Measurements from ENCODE around the gene AGBL4. TPM values are rescaled to one million over a fixed set of nuclear protein-coding genes. Genes with fewer than 3 reads are reported as not detected.

AGBL4 gene
- total RNA-seq, 5 donors from 2014 or later (not counting 1 experiment from before 2014, with no cell fraction given) = 0.58 TPM; not detected in 4

DNA sequence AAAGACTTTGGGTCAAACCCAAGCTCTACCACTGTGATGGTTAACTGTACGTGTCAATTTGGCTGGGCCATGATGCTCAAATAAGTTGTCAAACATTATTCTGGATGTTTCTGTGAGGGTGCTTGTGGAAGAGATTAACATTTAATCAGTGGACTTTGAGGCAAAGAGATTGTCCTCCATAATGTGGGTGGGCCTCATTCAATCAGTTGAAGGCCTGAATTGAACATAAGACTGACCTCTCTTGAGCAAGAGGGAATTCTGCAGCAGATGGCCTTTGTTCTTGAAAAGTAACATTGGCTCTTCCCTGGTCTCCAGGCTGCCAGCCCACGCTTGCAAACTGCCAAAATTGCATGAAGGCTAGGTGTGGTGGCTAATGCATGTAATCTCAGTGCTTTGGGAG is 1457.3 kb downstream of the AGBL4 start:
- Mint-ChIP-seq H3K27me3 (peaks cover 5 to 9% of the 10 kb centered on the region in 2 donors), H3K36me3 (no peaks in the 10 kb centered on the region), H3K4me1 (no peaks in the 10 kb centered on the region), H3K4me3 (no peak overlapping the region), H3K9me3 (no peaks in the 10 kb centered on the region), H3K27ac (no peak overlapping the region)
- ChIA-PET CTCF (no interaction called here), POLR2A (no interaction called here)
- ATAC-seq (replicated peaks in 1 of 4) = no peak
- WGBS (ENCODE audit: insufficient coverage) = 86% methylated on average over 1 of the region's 2 CpGs
- no peaks in the 10 kb centered on the region for H3K27me3 ChIP-seq (replicated peaks in 1 of 2; ENCODE audit: control insufficient read depth in 2 of 2, extremely low read depth in 1 of 2, insufficient read depth in 2 of 2, low read length in 1 of 2)
- H3K27ac ChIP-seq (ENCODE audit: low read length) = no peak overlapping the region
- no peaks in the 10 kb centered on the region for H3K9me3 ChIP-seq
- no peak overlapping the region for H3K4me3 ChIP-seq (ENCODE audit: control insufficient read depth in 1 of 2, extremely low read depth in 1 of 2, low read length in 1 of 2)
- no peaks in the 10 kb centered on the region for H3K4me1 ChIP-seq (ENCODE audit: control insufficient read depth in 1 of 2, extremely low read depth in 1 of 2, insufficient read depth in 2 of 2, low read length in 2 of 2)
- no peaks in the 10 kb centered on the region for H3K36me3 ChIP-seq (ENCODE audit: control insufficient read depth in 2 of 2, extremely low read depth in 1 of 2, insufficient read depth in 1 of 2, low read length in 1 of 2)
- DNase-seq = no peak

DNA sequence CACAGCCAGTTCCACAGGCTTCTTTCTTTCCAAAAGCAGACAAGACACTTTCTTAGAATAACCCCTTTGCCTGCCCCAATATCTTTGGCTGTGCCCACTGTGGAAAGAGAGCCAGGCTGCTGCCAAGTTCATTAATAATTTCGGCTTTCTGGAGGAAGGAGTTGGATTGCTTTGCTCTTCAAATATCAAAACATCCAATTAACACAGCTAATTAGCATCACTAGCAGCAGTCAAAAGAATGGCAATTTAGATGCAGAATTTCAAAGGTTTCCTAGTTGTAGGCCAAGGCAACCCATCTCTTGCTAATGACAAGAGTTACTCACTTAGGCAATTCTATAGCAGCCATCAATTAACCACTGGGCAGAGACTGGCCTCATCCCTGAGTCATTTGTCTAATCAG is 1460.7 kb downstream of the AGBL4 start:
- no CpG with 5 or more reads among the region's 1 CpG for WGBS (ENCODE audit: insufficient coverage)
- Histone ChIP-seq H3K4me3 (ENCODE audit: control insufficient read depth in 1 of 2, extremely low read depth in 1 of 2, low read length in 1 of 2) (no peak overlapping the region), H3K27me3 (replicated peaks in 1 of 2; ENCODE audit: control insufficient read depth in 2 of 2, extremely low read depth in 1 of 2, insufficient read depth in 2 of 2, low read length in 1 of 2) (no peaks in the 10 kb centered on the region), H3K36me3 (ENCODE audit: control insufficient read depth in 2 of 2, extremely low read depth in 1 of 2, insufficient read depth in 1 of 2, low read length in 1 of 2) (no peaks in the 10 kb centered on the region), H3K27ac (ENCODE audit: low read length) (no peak overlapping the region), H3K9me3 (no peaks in the 10 kb centered on the region), H3K4me1 (ENCODE audit: control insufficient read depth in 1 of 2, extremely low read depth in 1 of 2, insufficient read depth in 2 of 2, low read length in 2 of 2) (no peaks in the 10 kb centered on the region)
- H3K36me3 Mint-ChIP-seq = no peaks in the 10 kb centered on the region
- CTCF ChIA-PET = no interaction called here
- peaks cover 6 to 24% of the 10 kb centered on the region in 2 donors for H3K27me3 Mint-ChIP-seq
- DNase-seq = no peak
- H3K9me3 Mint-ChIP-seq = no peaks in the 10 kb centered on the region
- H3K4me3 Mint-ChIP-seq = no peak overlapping the region
- no peak for ATAC-seq (replicated peaks in 1 of 4)
- H3K27ac Mint-ChIP-seq = no peak overlapping the region
- POLR2A ChIA-PET = no interaction called here
- no peaks in the 10 kb centered on the region for H3K4me1 Mint-ChIP-seq

- Mint-ChIP-seq H3K27me3 (peaks cover 6 to 24% of the 10 kb centered on the region in 2 donors), H3K9me3 (no peaks in the 10 kb centered on the region), H3K4me1 (no peaks in the 10 kb centered on the region), H3K27ac (no peak overlapping the region), H3K36me3 (no peaks in the 10 kb centered on the region), H3K4me3 (no peak overlapping the region)
- ChIA-PET CTCF (no interaction called here), POLR2A (no interaction called here)
- DNase-seq (no peak), ATAC-seq (replicated peaks in 1 of 4) (no peak)
- Histone ChIP-seq H3K27me3 (replicated peaks in 1 of 2; ENCODE audit: control insufficient read depth in 2 of 2, extremely low read depth in 1 of 2, insufficient read depth in 2 of 2, low read length in 1 of 2) (no peaks in the 10 kb centered on the region), H3K36me3 (ENCODE audit: control insufficient read depth in 2 of 2, extremely low read depth in 1 of 2, insufficient read depth in 1 of 2, low read length in 1 of 2) (no peaks in the 10 kb centered on the region), H3K4me1 (ENCODE audit: control insufficient read depth in 1 of 2, extremely low read depth in 1 of 2, insufficient read depth in 2 of 2, low read length in 2 of 2) (no peaks in the 10 kb centered on the region), H3K9me3 (no peaks in the 10 kb centered on the region), H3K4me3 (ENCODE audit: control insufficient read depth in 1 of 2, extremely low read depth in 1 of 2, low read length in 1 of 2) (no peak overlapping the region), H3K27ac (ENCODE audit: low read length) (no peak overlapping the region)
- no CpG with 5 or more reads among the region's 1 CpG for WGBS (ENCODE audit: insufficient coverage)
These were observed 1462.3 kb downstream of the AGBL4 start for GRCh38 chr1:48561444-48561843.

DNA sequence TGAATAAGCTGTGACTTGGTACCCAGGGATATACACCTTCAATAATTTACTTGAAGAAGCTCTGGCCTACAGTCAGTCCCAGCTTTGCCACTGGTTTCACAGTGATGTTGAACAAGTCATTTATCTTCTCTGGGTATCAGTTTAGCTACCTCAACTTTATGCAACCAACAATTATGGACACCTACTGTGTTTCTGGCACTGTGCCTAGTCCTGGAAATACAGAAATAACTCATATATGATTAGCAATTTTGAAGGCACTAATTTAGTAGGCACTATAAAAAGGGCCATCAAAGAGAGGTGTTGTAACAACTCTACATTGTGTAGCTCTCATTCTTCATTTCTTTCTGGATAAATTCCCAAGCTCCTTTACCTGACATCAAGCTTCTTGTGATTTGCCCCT is 1463.2 kb downstream of the AGBL4 start:
- no peak for DNase-seq
- H3K27me3 Mint-ChIP-seq = peaks cover 6 to 24% of the 10 kb centered on the region in 2 donors
- no peak for ATAC-seq (replicated peaks in 1 of 4)

GRCh38 chr1:48560116-48560515 is 1463.6 kb downstream of the AGBL4 start:
- no peaks in the 10 kb centered on the region for H3K27me3 ChIP-seq (replicated peaks in 1 of 2; ENCODE audit: control insufficient read depth in 2 of 2, extremely low read depth in 1 of 2, insufficient read depth in 2 of 2, low read length in 1 of 2)
- Mint-ChIP-seq H3K27ac (no peak overlapping the region), H3K36me3 (no peaks in the 10 kb centered on the region), H3K4me3 (no peak overlapping the region), H3K27me3 (peaks cover 6 to 24% of the 10 kb centered on the region in 2 donors), H3K9me3 (no peaks in the 10 kb centered on the region), H3K4me1 (no peaks in the 10 kb centered on the region)
- H3K4me1 ChIP-seq (ENCODE audit: control insufficient read depth in 1 of 2, extremely low read depth in 1 of 2, insufficient read depth in 2 of 2, low read length in 2 of 2) = no peaks in the 10 kb centered on the region
- no peak overlapping the region for H3K27ac ChIP-seq (ENCODE audit: low read length)
- no CpG with 5 or more reads among the region's 1 CpG for WGBS (ENCODE audit: insufficient coverage)
- H3K36me3 ChIP-seq (ENCODE audit: control insufficient read depth in 2 of 2, extremely low read depth in 1 of 2, insufficient read depth in 1 of 2, low read length in 1 of 2) = no peaks in the 10 kb centered on the region
- DNase-seq = no peak
- POLR2A ChIA-PET = no interaction called here
- H3K9me3 ChIP-seq = no peaks in the 10 kb centered on the region
- CTCF ChIA-PET = no interaction called here
- no peak for ATAC-seq (replicated peaks in 1 of 4)
- H3K4me3 ChIP-seq (ENCODE audit: control insufficient read depth in 1 of 2, extremely low read depth in 1 of 2, low read length in 1 of 2) = no peak overlapping the region

More for the DNA sequence above, 1463.2 kb downstream of the AGBL4 start:
- Mint-ChIP-seq H3K36me3 (no peaks in the 10 kb centered on the region), H3K9me3 (no peaks in the 10 kb centered on the region), H3K27ac (no peak overlapping the region), H3K4me1 (no peaks in the 10 kb centered on the region), H3K4me3 (no peak overlapping the region)
- Histone ChIP-seq H3K4me1 (ENCODE audit: control insufficient read depth in 1 of 2, extremely low read depth in 1 of 2, insufficient read depth in 2 of 2, low read length in 2 of 2) (no peaks in the 10 kb centered on the region), H3K36me3 (ENCODE audit: control insufficient read depth in 2 of 2, extremely low read depth in 1 of 2, insufficient read depth in 1 of 2, low read length in 1 of 2) (no peaks in the 10 kb centered on the region), H3K9me3 (no peaks in the 10 kb centered on the region), H3K27me3 (replicated peaks in 1 of 2; ENCODE audit: control insufficient read depth in 2 of 2, extremely low read depth in 1 of 2, insufficient read depth in 2 of 2, low read length in 1 of 2) (no peaks in the 10 kb centered on the region), H3K4me3 (ENCODE audit: control insufficient read depth in 1 of 2, extremely low read depth in 1 of 2, low read length in 1 of 2) (no peak overlapping the region), H3K27ac (ENCODE audit: low read length) (no peak overlapping the region)
- ChIA-PET POLR2A (no interaction called here), CTCF (no interaction called here)

DNA sequence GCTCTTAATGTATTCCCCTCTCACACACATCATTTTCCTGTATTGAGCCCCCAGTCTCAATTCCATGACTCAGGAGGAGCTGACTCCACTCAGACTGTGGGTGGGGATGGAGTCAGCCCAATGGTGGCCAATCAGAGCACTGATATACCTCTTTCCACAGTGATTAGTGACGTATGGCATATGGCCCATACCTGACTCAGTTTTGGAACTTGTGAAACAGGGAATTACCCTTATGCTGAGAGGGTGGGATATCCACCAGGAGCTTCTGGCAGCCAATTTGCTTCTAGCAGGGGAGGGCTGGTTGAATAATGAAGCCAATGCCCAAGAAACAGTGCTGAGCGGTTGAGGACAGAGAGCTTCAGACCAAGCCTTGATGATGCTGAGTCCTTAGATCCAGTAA is 1465.4 kb downstream of the AGBL4 start:
- H3K27me3 ChIP-seq (replicated peaks in 1 of 2; ENCODE audit: control insufficient read depth in 2 of 2, extremely low read depth in 1 of 2, insufficient read depth in 2 of 2, low read length in 1 of 2) = no peaks in the 10 kb centered on the region
- H3K27ac ChIP-seq (ENCODE audit: low read length) = no peak overlapping the region
- peaks cover 6 to 24% of the 10 kb centered on the region in 2 donors for H3K27me3 Mint-ChIP-seq
- POLR2A ChIA-PET = no interaction called here
- no peak overlapping the region for H3K4me3 ChIP-seq (ENCODE audit: control insufficient read depth in 1 of 2, extremely low read depth in 1 of 2, low read length in 1 of 2)
- WGBS (ENCODE audit: insufficient coverage) = 100% methylated on average over 1 of the region's 2 CpGs
- no peak overlapping the region for H3K27ac Mint-ChIP-seq
- H3K4me3 Mint-ChIP-seq = no peak overlapping the region
- H3K9me3 ChIP-seq = no peaks in the 10 kb centered on the region
- H3K9me3 Mint-ChIP-seq = no peaks in the 10 kb centered on the region
- no peak for DNase-seq
- no peak for ATAC-seq (replicated peaks in 1 of 4)
- no peaks in the 10 kb centered on the region for H3K36me3 Mint-ChIP-seq
- H3K4me1 ChIP-seq (ENCODE audit: control insufficient read depth in 1 of 2, extremely low read depth in 1 of 2, insufficient read depth in 2 of 2, low read length in 2 of 2) = no peaks in the 10 kb centered on the region
- no peaks in the 10 kb centered on the region for H3K36me3 ChIP-seq (ENCODE audit: control insufficient read depth in 2 of 2, extremely low read depth in 1 of 2, insufficient read depth in 1 of 2, low read length in 1 of 2)
- no peaks in the 10 kb centered on the region for H3K4me1 Mint-ChIP-seq
- CTCF ChIA-PET = no interaction called here

- Mint-ChIP-seq H3K27ac (no peak overlapping the region), H3K36me3 (no peaks in the 10 kb centered on the region), H3K27me3 (peaks cover 3 to 19% of the 10 kb centered on the region in 2 donors), H3K4me3 (no peak overlapping the region), H3K4me1 (no peaks in the 10 kb centered on the region), H3K9me3 (no peaks in the 10 kb centered on the region)
- Histone ChIP-seq H3K9me3 (no peaks in the 10 kb centered on the region), H3K27me3 (replicated peaks in 1 of 2; ENCODE audit: control insufficient read depth in 2 of 2, extremely low read depth in 1 of 2, insufficient read depth in 2 of 2, low read length in 1 of 2) (no peaks in the 10 kb centered on the region), H3K36me3 (ENCODE audit: control insufficient read depth in 2 of 2, extremely low read depth in 1 of 2, insufficient read depth in 1 of 2, low read length in 1 of 2) (no peaks in the 10 kb centered on the region), H3K27ac (ENCODE audit: low read length) (no peak overlapping the region), H3K4me1 (ENCODE audit: control insufficient read depth in 1 of 2, extremely low read depth in 1 of 2, insufficient read depth in 2 of 2, low read length in 2 of 2) (no peaks in the 10 kb centered on the region), H3K4me3 (ENCODE audit: control insufficient read depth in 1 of 2, extremely low read depth in 1 of 2, low read length in 1 of 2) (no peak overlapping the region)
- ChIA-PET POLR2A (no interaction called here), CTCF (no interaction called here)
- 86% methylated on average over 5 of the region's 5 CpGs for WGBS (ENCODE audit: insufficient coverage)
- ATAC-seq (replicated peaks in 1 of 4) (no peak), DNase-seq (no peak)
These were observed 1467.4 kb downstream of the AGBL4 start for GRCh38 chr1:48556186-48556850.
